H9 (cell line): ENCODE data around the gene TMEM38A. TPM values are rescaled to one million over a fixed set of nuclear protein-coding genes. Genes with fewer than 3 reads are reported as not detected.

Source experiments
- DNase-seq: peaks from one replicate; pipeline ENCODE4 v3.0.0-alpha.2; 2017
- H2AFZ ChIP-seq: one replicate; pipeline ENCODE4 v1.6.1; 2013; ENCODE audit warnings: mild to moderate bottlenecking, low read length, control low read depth, moderate library complexity
- H2AK5ac ChIP-seq: 2 replicates; pipeline ENCODE4 v1.6.1; 2013; ENCODE audit warnings: low read length, control low read depth, mixed read lengths; ENCODE audit not compliant: insufficient read length
- H2BK120ac ChIP-seq: one replicate; pipeline ENCODE4 v1.6.1; 2013; ENCODE audit warnings: low read depth, mild to moderate bottlenecking, low read length, control low read depth, inconsistent platforms; ENCODE audit not compliant: poor library complexity, severe bottlenecking
- H2BK12ac ChIP-seq: 2 replicates; pipeline ENCODE4 v1.6.1; 2013; ENCODE audit warnings: low read length, control low read depth, mixed read lengths, low read depth; ENCODE audit not compliant: insufficient read length
- H2BK15ac ChIP-seq: 2 replicates; pipeline ENCODE4 v1.6.1; 2013; ENCODE audit warnings: low read depth, low read length, control low read depth
- H2BK20ac ChIP-seq: one replicate; pipeline ENCODE4 v1.6.1; 2013; ENCODE audit warnings: low read depth, mild to moderate bottlenecking, low read length, control low read depth, inconsistent platforms; ENCODE audit not compliant: poor library complexity, severe bottlenecking
- H2BK5ac ChIP-seq: 2 replicates; pipeline ENCODE4 v1.6.1; 2013; ENCODE audit warnings: low read length, control low read depth, mixed read lengths; ENCODE audit not compliant: insufficient read length
- H3K14ac ChIP-seq: 2 replicates; pipeline ENCODE4 v1.6.1; 2013; ENCODE audit warnings: low read length, control low read depth; ENCODE audit not compliant: insufficient read depth
- H3K18ac ChIP-seq: 2 replicates; pipeline ENCODE4 v1.6.1; 2013; ENCODE audit warnings: low read depth, mild to moderate bottlenecking, mixed read lengths, low read length, control low read depth; ENCODE audit not compliant: insufficient read length
- H3K23ac ChIP-seq: 2 replicates; pipeline ENCODE4 v1.6.1; 2013; ENCODE audit warnings: low read length, control low read depth, mixed read lengths, low read depth; ENCODE audit not compliant: insufficient read length
- H3K23me2 ChIP-seq: 2 replicates; pipeline ENCODE4 v1.6.1; 2013; ENCODE audit warnings: low read depth, mild to moderate bottlenecking, mixed read lengths, low read length, control low read depth; ENCODE audit not compliant: insufficient read length, poor library complexity, severe bottlenecking
- H3K27ac ChIP-seq: 2 replicates; pipeline ENCODE4 v1.5.1; 2013; ENCODE audit warnings: low read length, control low read depth, mixed read lengths, low read depth; ENCODE audit not compliant: insufficient read length
- H3K27me3 ChIP-seq: 2 replicates; pipeline ENCODE4 v1.6.1; 2013; ENCODE audit warnings: low read length, control low read depth, inconsistent platforms; ENCODE audit not compliant: insufficient read depth
- H3K4ac ChIP-seq: 2 replicates; pipeline ENCODE4 v1.6.1; 2013; ENCODE audit warnings: low read depth, mild to moderate bottlenecking, control low read depth, inconsistent platforms, low read length, moderate library complexity
- H3K4me1 ChIP-seq: 2 replicates; pipeline ENCODE4 v1.6.1; 2013; ENCODE audit warnings: low read length, control low read depth, inconsistent platforms; ENCODE audit not compliant: insufficient read depth
- H3K4me2 ChIP-seq: 2 replicates; pipeline ENCODE4 v1.6.1; 2013; ENCODE audit warnings: low read length, control low read depth, mixed read lengths; ENCODE audit not compliant: insufficient read length, insufficient read depth
- H3K56ac ChIP-seq: 2 replicates; pipeline ENCODE4 v1.6.1; 2013; ENCODE audit warnings: low read depth, mild to moderate bottlenecking, mixed read lengths, low read length, control low read depth; ENCODE audit not compliant: insufficient read length
- H3K79me1 ChIP-seq: 2 replicates; pipeline ENCODE4 v1.6.1; 2013; ENCODE audit warnings: low read depth, mild to moderate bottlenecking, moderate library complexity, low read length, control low read depth, inconsistent platforms; ENCODE audit not compliant: insufficient read depth, poor library complexity, severe bottlenecking
- H3K79me2 ChIP-seq: 2 replicates; pipeline ENCODE4 v1.6.1; 2013; ENCODE audit warnings: low read length, control low read depth, inconsistent platforms; ENCODE audit not compliant: insufficient read depth
- H3K9ac ChIP-seq: 2 replicates; pipeline ENCODE4 v1.6.1; 2013; ENCODE audit warnings: low read length, control low read depth, mixed read lengths; ENCODE audit not compliant: insufficient read length; ENCODE audit errors: extremely low read depth
- H3K9me3 ChIP-seq: one replicate; pipeline ENCODE4 v1.6.1; 2013; ENCODE audit warnings: low read depth, low read length, inconsistent platforms; ENCODE audit not compliant: control insufficient read depth
- H3T11ph ChIP-seq: one replicate; pipeline ENCODE4 v1.6.1; 2013; ENCODE audit warnings: mild to moderate bottlenecking, low read length, control low read depth, inconsistent platforms
- H4K20me1 ChIP-seq: one replicate; pipeline ENCODE4 v1.6.1; 2013; ENCODE audit not compliant: control insufficient read depth, insufficient read length, insufficient read depth
- H4K5ac ChIP-seq: 2 replicates; pipeline ENCODE4 v1.6.1; 2013; ENCODE audit warnings: low read depth, mild to moderate bottlenecking, mixed read lengths, low read length, control low read depth; ENCODE audit not compliant: insufficient read length
- H4K8ac ChIP-seq: replicated peaks from 2 replicates; pipeline ENCODE4 v1.6.1; 2013; ENCODE audit warnings: low read length, control low read depth, mixed read lengths, low read depth; ENCODE audit not compliant: insufficient read length
- H4K91ac ChIP-seq: 2 replicates; pipeline ENCODE4 v1.6.1; 2013; ENCODE audit warnings: low read depth, mild to moderate bottlenecking, moderate library complexity, mixed read lengths, low read length, control low read depth; ENCODE audit not compliant: insufficient read length
- H3K27ac Mint-ChIP-seq, 3 experiments: 2 replicates in 2 of 3; 3 replicates in 1 of 3; pipeline ENCODE4 v1.8.0; 2020 to 2021; ENCODE audit warnings: mixed read lengths in 3 of 3, mild to moderate bottlenecking in 1 of 3, moderate library complexity in 1 of 3
- H3K27me3 Mint-ChIP-seq: 2 replicates; pipeline ENCODE4 v1.8.0; 2021; ENCODE audit warnings: low read depth, mild to moderate bottlenecking, moderate library complexity, mixed read lengths
- H3K36me3 Mint-ChIP-seq, 3 experiments: 2 replicates in 2 of 3; 3 replicates in 1 of 3; pipeline ENCODE4 v1.8.0; 2020 to 2021; ENCODE audit warnings: low read depth in 3 of 3, mixed read lengths in 3 of 3; ENCODE audit not compliant: insufficient read depth in 1 of 3
- H3K4me1 Mint-ChIP-seq, 2 experiments: 2 replicates each; pipeline ENCODE4 v1.8.0; 2020; ENCODE audit warnings: mixed read lengths in 2 of 2
- H3K4me3 Mint-ChIP-seq, 2 experiments: 2 replicates in 1 of 2; 3 replicates in 1 of 2; pipeline ENCODE4 v1.8.0; 2020 to 2021; ENCODE audit warnings: mild to moderate bottlenecking in 2 of 2, mixed read lengths in 2 of 2, moderate library complexity in 1 of 2
- H3K9me3 Mint-ChIP-seq, 2 experiments: 2 replicates in 1 of 2; 3 replicates in 1 of 2; pipeline ENCODE4 v1.8.0; 2020; ENCODE audit warnings: mild to moderate bottlenecking in 2 of 2, mixed read lengths in 2 of 2, moderate library complexity in 1 of 2
- CTCF ChIP-seq: fragments of 200-600 bp; sonication (generic); conservative IDR thresholded peaks from 3 replicates; pipeline ENCODE4 v1.8.0; 2021; ENCODE audit warnings: antibody characterized with exemption, mild to moderate bottlenecking
- whole genome bisulfite sequencing: extraction: QIAGEN DNeasy Blood & Tissue Kit; methylation state at CpG from one replicate; pipeline ENCODE4 v1.1.7; 2013; ENCODE audit warnings: missing lambda C conversion rate, low lambda C conversion rate, mixed read lengths; ENCODE audit not compliant: insufficient read length; ENCODE audit errors: extremely low coverage; 5-methylcytosine and 5-hydroxymethylcytosine counted together
- total RNA-seq: library from RNA; stranded (reverse); gene quantifications from 2 replicates; pipeline ENCODE4 v1.2.1, GENCODE V29; 2021

The TMEM38A gene
- total RNA-seq, 1 experiment from 2014 or later = 7.4 TPM

GRCh38 chr19:16657384-16657783 lies 3.6 kb upstream of the TMEM38A start:
- Histone ChIP-seq H3K27me3 (no peaks in the 10 kb centered on the region), H3K56ac (no peak overlapping the region), H2BK20ac (no peak overlapping the region), H4K91ac (no peak overlapping the region), H3K4ac (no peak overlapping the region), H3K23ac (no peak overlapping the region), H4K8ac (no peak overlapping the region), H3K9ac (no peak overlapping the region), H3T11ph (no peak overlapping the region), H2BK15ac (no peak overlapping the region), H4K5ac (no peak overlapping the region), H3K79me1 (peaks cover 10% of the 10 kb centered on the region), H2AFZ (no peak overlapping the region), H3K9me3 (no peaks in the 10 kb centered on the region), H3K4me1 (no peaks in the 10 kb centered on the region), H2BK5ac (no peak overlapping the region), H3K27ac (no peak overlapping the region), H3K79me2 (peaks cover 10% of the 10 kb centered on the region; the same call in 1 of the 2 replicates), H2AK5ac (no peak overlapping the region), H2BK120ac (no peak overlapping the region), H3K4me2 (no peak overlapping the region), H4K20me1 (no peaks in the 10 kb centered on the region), H2BK12ac (no peak overlapping the region), H3K14ac (no peak overlapping the region), H3K23me2 (peaks cover 5% of the 10 kb centered on the region), H3K18ac (no peak overlapping the region)
- Mint-ChIP-seq H3K27ac (no peak overlapping the region; a peak in 1 of 7 replicates), H3K9me3 (no peaks in the 10 kb centered on the region), H3K4me1 (peaks cover 7 to 11% of the 10 kb centered on the region in 2 experiments; a peak in 3 of 4 replicates), H3K27me3 (peaks cover 10% of the 10 kb centered on the region), H3K4me3 (no peak overlapping the region), H3K36me3 (peaks cover 41 to 61% (median 55%) of the 10 kb centered on the region in 3 experiments)
- no peak for TF ChIP-seq CTCF
- no CpG with 5 or more reads among the region's 5 CpGs for WGBS
- DNase-seq = no peak
